ENCODE results near the gene RAB27A.
"Not testable (repeated sequence)": the region's sequence is repeated elsewhere in the genome, so short reads cannot be mapped to it uniquely, and the experiment has no call there.

RAB27A gene

GRCh38 chr15:55250392-55250791 is 39.2 kb downstream of the RAB27A start:
- H3K4me3 ChIP-seq (ENCODE audit: low read length), result no peak overlapping the region
- TF ChIP-seq ZNF274 (IDR thresholded peaks at IDR 0.05; ENCODE audit: low read depth, low read length), result no peak

GRCh38 chr15:55249885-55250284 is 39.7 kb downstream of the RAB27A start:
- not testable (repeated sequence) for H3K4me3 ChIP-seq (ENCODE audit: low read length)

DNA sequence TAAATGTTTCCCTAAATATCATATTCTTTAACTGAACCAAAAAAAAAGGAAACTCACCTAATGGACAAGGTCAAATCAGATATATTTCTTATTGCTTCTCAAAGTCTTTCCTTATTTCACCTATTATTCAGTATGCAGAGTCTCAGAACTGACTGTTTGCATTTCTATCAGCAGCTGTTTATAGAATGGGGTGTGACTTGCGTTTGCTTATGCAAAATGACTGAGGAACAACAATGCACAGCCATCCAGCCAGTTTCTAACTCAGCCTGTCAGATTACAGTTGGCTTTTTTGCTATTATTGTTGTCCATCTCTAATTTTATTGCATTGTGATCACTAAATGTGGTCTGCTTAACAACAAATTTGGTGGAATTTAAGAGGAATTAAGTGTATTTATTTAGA is 40.7 kb downstream of the RAB27A start:
- TF ChIP-seq ZNF274 (IDR thresholded peaks at IDR 0.05; ENCODE audit: low read depth, low read length), result no peak

DNA sequence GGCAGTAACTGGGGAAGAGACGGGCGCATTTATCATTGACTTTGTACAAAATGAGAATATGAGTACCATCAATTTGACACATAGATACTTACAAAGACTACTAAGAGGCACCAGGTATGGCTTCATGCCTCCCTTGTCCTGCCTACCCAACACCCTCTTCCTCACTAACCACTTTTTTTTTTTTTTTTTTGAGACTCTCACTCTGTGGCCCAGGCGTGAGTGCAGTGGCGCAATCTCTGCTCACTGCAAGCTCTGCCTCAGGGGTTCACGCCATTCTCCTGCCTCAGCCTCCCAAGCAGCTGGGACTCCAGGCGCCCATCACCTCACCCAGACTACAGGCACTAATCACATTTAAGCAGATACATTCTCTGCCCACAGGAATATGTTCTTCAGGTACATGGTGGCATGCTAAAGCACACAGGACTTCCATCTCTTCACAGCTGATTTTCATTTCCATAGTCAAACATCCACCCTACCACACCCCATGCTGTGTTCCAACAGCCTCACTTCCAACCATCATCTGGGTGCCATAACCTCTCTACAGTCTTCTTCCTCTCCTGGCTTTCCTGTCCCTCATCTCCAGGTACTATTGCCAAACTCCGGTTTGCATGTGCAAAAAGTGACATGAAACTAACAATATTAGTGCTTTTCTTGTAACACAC is 41.7 kb downstream of the RAB27A start:
- TF ChIP-seq ZNF274 (IDR thresholded peaks at IDR 0.05; ENCODE audit: low read depth, low read length), result no peak
- H3K4me3 ChIP-seq (ENCODE audit: low read length), result no peak overlapping the region

More for the DNA sequence above, 40.7 kb downstream of the RAB27A start:
- no peak overlapping the region for H3K4me3 ChIP-seq (ENCODE audit: low read length)

DNA sequence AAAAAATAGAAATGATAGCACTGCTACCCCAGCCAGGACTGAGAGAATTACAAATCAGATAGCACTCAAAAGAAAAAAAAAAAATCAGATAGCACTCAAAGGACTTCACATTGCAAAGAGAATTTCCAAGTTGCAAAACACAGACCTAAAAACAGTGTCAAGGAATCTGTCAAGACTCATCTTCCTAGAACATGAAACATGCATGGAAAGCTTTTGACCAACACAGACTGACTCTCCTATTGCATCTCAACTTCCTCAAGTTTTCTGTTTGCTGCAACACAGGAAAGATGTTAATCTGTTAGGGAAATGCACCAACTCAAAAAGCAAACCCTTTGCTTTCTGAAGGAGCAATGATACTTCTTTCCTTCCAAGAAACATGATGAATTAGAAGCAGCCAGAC is 42.3 kb downstream of the RAB27A start:
- TF ChIP-seq ZNF274 (IDR thresholded peaks at IDR 0.05; ENCODE audit: low read depth, low read length), result no peak
- H3K4me3 ChIP-seq (ENCODE audit: low read length), result no peak overlapping the region

DNA sequence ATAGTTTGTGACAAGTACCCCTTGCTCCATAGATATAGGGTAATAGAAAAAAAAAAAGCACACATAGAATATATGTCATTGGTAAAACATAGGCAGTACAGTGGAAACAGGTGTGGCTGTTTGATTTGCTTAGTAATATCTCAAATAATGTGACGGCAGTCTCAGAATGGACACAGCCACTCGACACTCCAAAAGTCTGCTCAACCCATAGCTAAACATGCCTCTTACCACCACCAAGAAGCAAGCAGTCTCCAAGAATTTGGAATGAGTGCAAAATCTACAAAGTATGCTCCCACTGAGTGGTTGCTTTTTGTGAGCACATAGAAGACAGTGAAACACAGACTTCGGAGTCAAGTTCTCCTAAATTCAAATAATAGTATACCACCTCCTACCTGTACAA is 43.0 kb downstream of the RAB27A start:
- H3K4me3 ChIP-seq (ENCODE audit: low read length), result no peak overlapping the region
- TF ChIP-seq ZNF274 (IDR thresholded peaks at IDR 0.05; ENCODE audit: low read depth, low read length), result no peak

DNA sequence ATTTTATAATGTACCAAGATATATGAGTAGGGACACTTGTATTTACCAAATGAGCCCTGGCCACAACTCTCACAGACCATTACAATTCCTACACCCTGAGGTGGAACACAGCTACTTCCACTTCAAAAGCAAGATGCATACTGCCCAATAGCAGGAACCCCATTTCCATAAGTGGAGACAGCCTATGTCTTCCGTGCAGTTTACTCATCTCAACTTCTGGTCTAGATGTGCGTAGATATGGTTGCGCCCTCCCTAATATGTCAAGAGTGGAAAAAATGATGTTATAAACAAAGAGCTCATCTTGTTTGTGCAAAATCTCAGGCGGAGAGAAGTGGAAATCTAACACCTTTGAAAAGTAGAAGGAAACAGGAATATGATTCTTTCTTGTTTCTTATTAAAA is 44.6 kb downstream of the RAB27A start:
- TF ChIP-seq ZNF274 (IDR thresholded peaks at IDR 0.05; ENCODE audit: low read depth, low read length), result no peak

GRCh38 chr15:55241891-55242290 is 47.7 kb downstream of the RAB27A start:
- H3K4me3 ChIP-seq (ENCODE audit: low read length), result no peak overlapping the region
- TF ChIP-seq ZNF274 (IDR thresholded peaks at IDR 0.05; ENCODE audit: low read depth, low read length), result no peak

More for the DNA sequence above, 44.6 kb downstream of the RAB27A start:
- H3K4me3 ChIP-seq (ENCODE audit: low read length), result no peak overlapping the region

DNA sequence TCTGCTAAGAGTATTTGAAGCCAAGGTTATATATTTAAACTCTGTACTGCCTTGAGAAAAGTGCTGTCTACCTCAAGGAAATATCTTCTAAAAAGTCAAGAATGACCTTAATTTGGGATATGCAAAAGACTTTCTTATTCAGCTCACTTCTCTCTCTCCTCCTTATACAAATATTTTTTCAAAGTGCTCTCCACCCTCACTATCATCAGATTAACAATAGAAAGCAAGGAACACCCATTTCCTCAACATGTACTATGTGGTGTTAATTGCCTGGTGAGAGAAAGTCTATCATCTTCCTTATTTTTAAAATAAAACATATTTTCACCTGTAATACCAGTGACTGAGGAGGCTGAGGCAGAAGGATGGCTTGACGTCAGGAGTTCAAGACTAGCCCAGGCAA is 48.4 kb downstream of the RAB27A start:
- H3K4me3 ChIP-seq (ENCODE audit: low read length), result no peak overlapping the region
- no peak for TF ChIP-seq ZNF274 (IDR thresholded peaks at IDR 0.05; ENCODE audit: low read depth, low read length)

GRCh38 chr15:55240125-55240760 is 49.4 kb downstream of the RAB27A start:
- no peak overlapping the region for H3K4me3 ChIP-seq (ENCODE audit: low read length)
- TF ChIP-seq ZNF274 (IDR thresholded peaks at IDR 0.05; ENCODE audit: low read depth, low read length), result no peak

GRCh38 chr15:55239440-55240124 is 50.0 kb downstream of the RAB27A start:
- no peak overlapping the region for H3K4me3 ChIP-seq (ENCODE audit: low read length)
- no peak for TF ChIP-seq ZNF274 (IDR thresholded peaks at IDR 0.05; ENCODE audit: low read depth, low read length)

- TF ChIP-seq ZNF274 (IDR thresholded peaks at IDR 0.05; ENCODE audit: low read depth, low read length), result no peak
- no peak overlapping the region for H3K4me3 ChIP-seq (ENCODE audit: low read length)
These were observed 50.7 kb downstream of the RAB27A start for GRCh38 chr15:55238877-55239276.

DNA sequence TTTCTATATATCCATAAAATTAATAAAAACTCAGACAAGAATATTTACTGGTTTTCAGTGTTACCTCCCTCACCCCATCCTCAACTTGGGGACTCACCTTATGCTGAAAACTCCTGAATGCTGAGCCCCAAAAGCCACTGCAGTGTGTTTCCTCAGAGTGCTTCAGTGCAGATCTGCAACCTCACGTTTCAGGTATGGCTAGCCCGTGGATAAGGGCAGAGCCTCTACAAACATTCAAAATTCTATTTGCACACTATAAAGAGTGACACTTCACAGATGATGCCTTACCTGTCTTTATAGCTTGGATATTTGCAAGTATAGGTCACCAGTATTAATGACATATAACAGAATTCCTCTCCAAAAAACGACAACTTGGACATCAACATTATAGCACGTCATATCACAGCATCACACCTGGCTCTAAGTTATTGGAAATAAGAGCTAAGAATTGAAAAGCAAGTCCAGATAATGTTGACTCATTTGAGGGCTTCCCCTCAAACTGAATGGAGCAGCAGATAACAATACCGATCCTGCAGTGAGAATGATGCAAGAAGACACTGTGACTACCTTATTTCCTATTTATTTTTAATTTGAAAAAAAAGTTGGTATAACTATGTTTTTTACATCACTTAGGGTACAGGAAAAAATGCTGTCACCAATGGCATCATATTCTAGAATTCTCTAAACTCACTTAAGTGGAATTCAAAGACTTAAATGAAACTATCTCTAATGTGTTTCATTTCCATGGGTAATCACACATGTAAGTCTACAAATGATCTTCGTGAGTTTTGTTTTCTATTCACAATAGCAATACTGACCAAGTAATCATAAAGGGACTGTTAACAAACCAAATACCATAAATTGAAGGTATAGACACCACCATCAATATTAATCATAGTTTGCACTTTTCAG is 52.1 kb downstream of the RAB27A start:
- no peak for TF ChIP-seq ZNF274 (IDR thresholded peaks at IDR 0.05; ENCODE audit: low read depth, low read length)
- no peak overlapping the region for H3K4me3 ChIP-seq (ENCODE audit: low read length)

- no peak for TF ChIP-seq ZNF274 (IDR thresholded peaks at IDR 0.05; ENCODE audit: low read depth, low read length)
- H3K4me3 ChIP-seq (ENCODE audit: low read length), result no peak overlapping the region
These were observed 54.0 kb downstream of the RAB27A start for GRCh38 chr15:55235546-55236036.

Measured in GM08714 (cell line).